HEK293 (cell line): Measurements from ENCODE around the gene CCDC61.

Experiments
- CTCF ChIA-PET: fragments of 350-600 bp; formaldehyde crosslinking; extraction: SDS; loops from one replicate; lab custom pipeline; 2021; ENCODE audit warnings: antibody characterized with exemption; lab: Yijun Ruan, JAX
- POLR2A ChIA-PET: fragments of 300-600 bp; formaldehyde crosslinking; extraction: SDS; loops from one replicate; lab custom pipeline; 2020; ENCODE audit warnings: antibody characterized with exemption, inconsistent platforms; lab: Yijun Ruan, JAX
- H3K27ac ChIP-seq: fragments of 200-500 bp; sonication (Bioruptor generic); 2 replicates; pipeline ENCODE4 v1.5.1; 2014; ENCODE audit warnings: low read depth, low read length, control low read depth, inconsistent platforms; ENCODE audit errors: extremely low read depth
- H3K36me3 ChIP-seq, 2 experiments: fragments of 200-500 bp in 1 of 2; sonication (Bioruptor generic) in 1 of 2; 1 replicate in 1 of 2; 2 replicates in 1 of 2; pipeline ENCODE4 v1.5.1; 2014 to 2017; ENCODE audit warnings: inconsistent platforms in 2 of 2, low read length in 2 of 2; ENCODE audit not compliant: control insufficient read depth in 2 of 2, insufficient read depth in 1 of 2
- H3K4me1 ChIP-seq: fragments of 200-500 bp; sonication (Bioruptor generic); 2 replicates; pipeline ENCODE4 v1.5.1; 2014; ENCODE audit warnings: mild to moderate bottlenecking, low read length, inconsistent platforms; ENCODE audit not compliant: control insufficient read depth, insufficient read depth
- H3K4me3 ChIP-seq: 2 replicates; pipeline ENCODE4 v1.5.1; 2011; ENCODE audit warnings: low read depth, mild to moderate bottlenecking, control low read depth, low read length, moderate library complexity
- H3K9me3 ChIP-seq: fragments of 200-500 bp; sonication (Bioruptor generic); 2 replicates; pipeline ENCODE4 v1.5.1; 2014; ENCODE audit warnings: low read depth, low read length, inconsistent platforms; ENCODE audit not compliant: control insufficient read depth, insufficient read depth
- HIC1 ChIP-seq: fragments of 450-650 bp; formaldehyde crosslinking; IDR thresholded peaks from 2 replicates; pipeline ENCODE4 v1.5.1; 2016; ENCODE audit warnings: missing biosample characterization, missing genetic modification characterization
- IKZF3 ChIP-seq: fragments of 450-650 bp; IDR thresholded peaks from 2 replicates; pipeline ENCODE4 v1.5.0; 2018; ENCODE audit warnings: missing biosample characterization, mild to moderate bottlenecking, missing genetic modification characterization, moderate library complexity
- REPIN1 ChIP-seq: fragments of 450-650 bp; formaldehyde crosslinking; IDR thresholded peaks from 2 replicates; pipeline ENCODE4 v1.5.1; 2017; ENCODE audit warnings: missing biosample characterization, missing genetic modification characterization, low read depth
- REST ChIP-seq: fragments of 450-650 bp; formaldehyde crosslinking; IDR thresholded peaks from 2 replicates; pipeline ENCODE4 v1.5.1; 2016; ENCODE audit warnings: missing biosample characterization, missing genetic modification characterization
- ZBTB17 ChIP-seq: fragments of 450-650 bp; formaldehyde crosslinking; IDR thresholded peaks from 2 replicates; pipeline ENCODE4 v1.5.1; 2016; ENCODE audit warnings: missing biosample characterization, missing genetic modification characterization
- ZBTB8A ChIP-seq: fragments of 450-650 bp; formaldehyde crosslinking; IDR thresholded peaks from 2 replicates; pipeline ENCODE4 v1.5.1; 2016; ENCODE audit warnings: missing biosample characterization, missing genetic modification characterization
- ZFP41 ChIP-seq: fragments of 450-650 bp; formaldehyde crosslinking; IDR thresholded peaks from 2 replicates; pipeline ENCODE4 v1.5.1; 2016; ENCODE audit warnings: missing biosample characterization, missing genetic modification characterization, borderline replicate concordance
- ZIC2 ChIP-seq: fragments of 450-650 bp; formaldehyde crosslinking; IDR thresholded peaks from 2 replicates; pipeline ENCODE4 v1.5.1; 2016; ENCODE audit warnings: missing biosample characterization, missing genetic modification characterization
- ZNF138 ChIP-seq: fragments of 450-650 bp; formaldehyde crosslinking; IDR thresholded peaks from 2 replicates; pipeline ENCODE4 v1.5.1; 2016; ENCODE audit warnings: missing biosample characterization, missing genetic modification characterization, borderline replicate concordance
- ZNF140 ChIP-seq: fragments of 450-650 bp; formaldehyde crosslinking; IDR thresholded peaks from 2 replicates; pipeline ENCODE4 v1.5.1; 2016; ENCODE audit warnings: missing biosample characterization, missing genetic modification characterization
- ZNF146 ChIP-seq: fragments of 450-650 bp; formaldehyde crosslinking; IDR thresholded peaks from 2 replicates; pipeline ENCODE4 v1.5.1; 2016; ENCODE audit warnings: missing biosample characterization, missing genetic modification characterization
- ZNF202 ChIP-seq: fragments of 450-650 bp; formaldehyde crosslinking; IDR thresholded peaks from 2 replicates; pipeline ENCODE4 v1.5.1; 2016; ENCODE audit warnings: missing biosample characterization, missing genetic modification characterization, borderline replicate concordance
- ZNF211 ChIP-seq: fragments of 450-650 bp; formaldehyde crosslinking; IDR thresholded peaks from 2 replicates; pipeline ENCODE4 v1.5.1; 2016; ENCODE audit warnings: low read depth, missing biosample characterization, missing genetic modification characterization
- ZNF214 ChIP-seq: fragments of 450-650 bp; formaldehyde crosslinking; IDR thresholded peaks from 2 replicates; pipeline ENCODE4 v1.5.1; 2017; ENCODE audit warnings: missing biosample characterization, mild to moderate bottlenecking, missing genetic modification characterization, borderline replicate concordance
- ZNF223 ChIP-seq: fragments of 450-650 bp; formaldehyde crosslinking; IDR thresholded peaks from 2 replicates; pipeline ENCODE4 v1.5.1; 2016; ENCODE audit warnings: missing biosample characterization, missing genetic modification characterization
- ZNF239 ChIP-seq: fragments of 450-650 bp; formaldehyde crosslinking; IDR thresholded peaks from 2 replicates; pipeline ENCODE4 v1.5.1; 2016; ENCODE audit warnings: missing biosample characterization, missing genetic modification characterization
- ZNF391 ChIP-seq: fragments of 450-650 bp; formaldehyde crosslinking; IDR thresholded peaks from 2 replicates; pipeline ENCODE4 v1.5.1; 2016; ENCODE audit warnings: low read depth, missing biosample characterization, missing genetic modification characterization, borderline replicate concordance
- ZNF394 ChIP-seq: fragments of 450-650 bp; formaldehyde crosslinking; IDR thresholded peaks from 2 replicates; pipeline ENCODE4 v1.5.1; 2016; ENCODE audit warnings: missing biosample characterization, missing genetic modification characterization, mild to moderate bottlenecking, moderate library complexity, borderline replicate concordance
- ZNF529 ChIP-seq: fragments of 450-650 bp; formaldehyde crosslinking; IDR thresholded peaks from 2 replicates; pipeline ENCODE4 v1.5.1; 2017; ENCODE audit warnings: missing genetic modification characterization, missing biosample characterization; ENCODE audit not compliant: insufficient replicate concordance
- ZNF548 ChIP-seq: fragments of 450-650 bp; formaldehyde crosslinking; IDR thresholded peaks from 2 replicates; pipeline ENCODE4 v1.5.1; 2016; ENCODE audit warnings: missing biosample characterization, missing genetic modification characterization
- ZNF560 ChIP-seq: fragments of 450-650 bp; formaldehyde crosslinking; IDR thresholded peaks from 2 replicates; pipeline ENCODE4 v1.5.1; 2017; ENCODE audit warnings: missing biosample characterization, missing genetic modification characterization, borderline replicate concordance
- ZNF585B ChIP-seq: fragments of 450-650 bp; formaldehyde crosslinking; IDR thresholded peaks from 2 replicates; pipeline ENCODE4 v1.5.1; 2016; ENCODE audit warnings: missing biosample characterization, missing genetic modification characterization
- ZNF623 ChIP-seq: fragments of 450-650 bp; formaldehyde crosslinking; IDR thresholded peaks from 2 replicates; pipeline ENCODE4 v1.5.1; 2016; ENCODE audit warnings: missing biosample characterization, missing genetic modification characterization
- ZNF677 ChIP-seq: fragments of 450-650 bp; IDR thresholded peaks from 2 replicates; pipeline ENCODE4 v1.5.0; 2018; ENCODE audit warnings: missing biosample characterization, mild to moderate bottlenecking, missing genetic modification characterization, moderate library complexity
- ZNF776 ChIP-seq: fragments of 450-650 bp; formaldehyde crosslinking; IDR thresholded peaks from 2 replicates; pipeline ENCODE4 v1.5.0; 2017; ENCODE audit warnings: missing biosample characterization, missing genetic modification characterization, borderline replicate concordance
- ZNF777 ChIP-seq: fragments of 450-650 bp; formaldehyde crosslinking; IDR thresholded peaks from 2 replicates; pipeline ENCODE4 v1.5.1; 2017; ENCODE audit warnings: missing biosample characterization, missing genetic modification characterization, borderline replicate concordance
- TF ChIP-seq, protein P1 (sequence below): sonication (generic); formaldehyde crosslinking; IDR thresholded peaks from 2 replicates; pipeline ENCODE4 v1.8.1; 2022; ENCODE audit warnings: mild to moderate bottlenecking, moderate library complexity, missing genetic modification reagents

CCDC61 gene

GRCh38 chr19:46000491-46001246 lies 5.4 kb downstream of the CCDC61 start (continued):
- TF ChIP-seq, protein P1, sequence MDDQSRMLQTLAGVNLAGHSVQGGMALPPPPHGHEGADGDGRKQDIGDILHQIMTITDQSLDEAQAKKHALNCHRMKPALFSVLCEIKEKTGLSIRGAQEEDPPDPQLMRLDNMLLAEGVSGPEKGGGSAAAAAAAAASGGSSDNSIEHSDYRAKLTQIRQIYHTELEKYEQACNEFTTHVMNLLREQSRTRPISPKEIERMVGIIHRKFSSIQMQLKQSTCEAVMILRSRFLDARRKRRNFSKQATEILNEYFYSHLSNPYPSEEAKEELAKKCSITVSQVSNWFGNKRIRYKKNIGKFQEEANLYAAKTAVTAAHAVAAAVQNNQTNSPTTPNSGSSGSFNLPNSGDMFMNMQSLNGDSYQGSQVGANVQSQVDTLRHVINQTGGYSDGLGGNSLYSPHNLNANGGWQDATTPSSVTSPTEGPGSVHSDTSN (CRISPR knock-in tag), result no peak
- TF ChIP-seq IKZF3 (tag by site-specific recombination), result no peak
- TF ChIP-seq ZNF211 (tag by site-specific recombination), result no peak
- TF ChIP-seq ZNF140 (tag by site-specific recombination), result no peak
- no peak for TF ChIP-seq ZNF202 (tag by site-specific recombination)
- no peak for TF ChIP-seq ZNF391
- TF ChIP-seq ZIC2 (tag by site-specific recombination), result no peak
- no peak for TF ChIP-seq REPIN1 (tag by site-specific recombination)

DNA sequence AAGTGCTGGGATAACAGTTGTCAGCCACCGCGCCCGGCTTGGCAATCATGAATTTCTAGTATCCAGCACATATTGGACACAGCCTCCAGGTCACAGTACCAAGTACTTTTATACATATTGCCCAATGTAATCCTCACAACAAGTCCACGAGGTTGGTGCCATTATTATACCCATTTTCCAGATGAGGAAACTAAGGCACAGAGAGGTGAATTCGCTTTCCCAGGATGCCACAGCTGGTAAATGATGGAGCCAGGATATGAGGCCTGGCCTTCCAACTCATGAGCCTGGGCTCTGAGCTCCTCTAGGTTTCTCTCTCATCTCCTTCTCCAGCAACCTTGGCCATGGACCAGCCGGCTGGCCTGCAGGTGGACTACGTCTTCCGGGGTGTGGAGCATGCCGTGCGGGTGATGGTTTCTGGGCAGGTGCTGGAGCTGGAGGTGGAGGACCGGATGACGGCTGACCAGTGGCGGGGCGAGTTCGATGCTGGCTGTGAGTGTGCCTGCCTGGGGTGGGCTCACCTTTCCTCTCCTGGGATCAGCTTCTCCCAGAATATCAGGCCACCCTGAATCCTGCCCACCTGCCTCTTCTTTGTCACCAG lies 7.5 kb downstream of the CCDC61 start:
- Histone ChIP-seq H3K9me3 (no peaks in the 10 kb centered on the region), H3K4me1 (peaks cover 9% of the 10 kb centered on the region), H3K27ac (no peak overlapping the region), H3K36me3 (peaks cover 0 to 13% of the 10 kb centered on the region in 2 experiments; a peak in 2 of 3 replicates), H3K4me3 (no peak overlapping the region)
- TF ChIP-seq ZNF529, result no peak
- TF ChIP-seq ZNF560 (tag by site-specific recombination), result no peak
- TF ChIP-seq ZNF548 (tag by site-specific recombination), result no peak
- no peak for TF ChIP-seq ZNF623 (tag by site-specific recombination)
- TF ChIP-seq ZNF394 (tag by site-specific recombination), result no peak
- TF ChIP-seq ZNF239 (tag by site-specific recombination), result no peak
- TF ChIP-seq ZNF777 (tag by site-specific recombination), result no peak
- TF ChIP-seq ZNF146, result no peak
- no peak for TF ChIP-seq ZNF585B (tag by site-specific recombination)
- no peak for TF ChIP-seq ZNF214 (tag by site-specific recombination)
- no peak for TF ChIP-seq ZBTB8A
- TF ChIP-seq ZNF223 (tag by site-specific recombination), result no peak
- TF ChIP-seq ZNF776, result no peak
- ChIA-PET CTCF (interaction anchor here (0.5 to 1.8 kb wide), 6 partner anchors 7 to 185 kb away, joined by 3 to 6 read pairs (median 4); no protein-coding TSS in a partner anchor), POLR2A (interaction anchor here (0.6 to 0.8 kb wide), 2 partner anchors 11 to 234 kb away, joined by 4 to 5 read pairs; partner anchors contain the start of gene SIX5)

GRCh38 chr19:46006411-46006810 lies 11.1 kb downstream of the CCDC61 start:
- Histone ChIP-seq H3K36me3 (peaks cover 4 to 15% of the 10 kb centered on the region in 2 experiments; a peak in 2 of 3 replicates), H3K9me3 (no peaks in the 10 kb centered on the region), H3K27ac (no peak overlapping the region), H3K4me1 (no peaks in the 10 kb centered on the region), H3K4me3 (no peak overlapping the region)
- ChIA-PET CTCF (interaction anchor here (1.7 to 2.3 kb wide), 2 partner anchors 10 to 190 kb away, joined by 5 to 15 read pairs; partner anchors contain the start of gene CCDC61), POLR2A (no interaction called here)
- TF ChIP-seq ZFP41 (tag by site-specific recombination) (no peak), ZNF394 (tag by site-specific recombination) (no peak), ZBTB17 (tag by site-specific recombination) (no peak), ZNF138 (tag by site-specific recombination) (no peak), REST (no peak), HIC1 (tag by site-specific recombination) (no peak), ZNF677 (tag by site-specific recombination) (no peak)
